HCT116 (cell line): ENCODE results near the gene SDK1. TPM values are rescaled to one million over a fixed set of nuclear protein-coding genes. Genes with fewer than 3 reads are reported as not detected.

Experiments
- ATAC-seq: fragments of 200-7000 bp; cut with Tn5 transposase; 2 replicates; pipeline ENCODE4 v1.9.1; 2020; ENCODE audit warnings: mild to moderate bottlenecking, moderate library complexity
- BruUV-seq: library from RNA; stranded (reverse); fragments of 400-500 nt; replicated peaks from 2 replicates; lab custom pipeline; 2021; lab: Mats Ljungman, UMichigan
- CTCF ChIA-PET: fragments of 300-600 bp; sonication (Branson Sonifier 250); formaldehyde crosslinking; loops from one replicate; lab custom pipeline; 2021; ENCODE audit warnings: antibody characterized with exemption; lab: Charles Lee
- POLR2A ChIA-PET: fragments of 300-600, 350-600 bp; sonication (Branson Sonifier 250); formaldehyde crosslinking; loops from one replicate; lab custom pipeline; 2021; ENCODE audit warnings: antibody characterized with exemption; lab: Charles Lee
- RAD21 ChIA-PET, 2 experiments: fragments of 300-600 bp; sonication (Branson Sonifier 250); formaldehyde crosslinking; loops; one replicate each; lab custom pipeline; 2023; ENCODE audit warnings: low total read pairs in 2 of 2; ENCODE audit not compliant: uncharacterized antibody in 2 of 2, unreplicated experiment in 2 of 2, low non-redundant PET in 1 of 2; lab: Charles Lee
- DNase-seq: peaks from one replicate; pipeline ENCODE4 v3.0.0-alpha.2; 2010; ENCODE audit warnings: low read depth, low spot score
- H2AFZ ChIP-seq: fragments of 200-600 bp; shearing (Covaris generic), sonication (generic); 2 replicates; pipeline ENCODE4 v1.6.1; 2017; ENCODE audit warnings: low read depth, mixed run types, mixed read lengths, antibody characterized with exemption, low read length; ENCODE audit not compliant: poor library complexity, severe bottlenecking
- H3K27ac ChIP-seq: 2 replicates; pipeline ENCODE4 v1.5.1; 2012; ENCODE audit warnings: low read depth, low read length
- H3K27me3 ChIP-seq: fragments of 200-600 bp; sonication (generic); 2 replicates; pipeline ENCODE4 v1.6.1; 2016; ENCODE audit warnings: mixed run types, low read length, mixed read lengths; ENCODE audit not compliant: insufficient read depth
- H3K36me3 ChIP-seq, 2 experiments: fragments of 200-500 bp in 1 of 2; fragments of 200-600 bp in 1 of 2; sonication (Bioruptor generic) in 1 of 2; sonication (generic) in 1 of 2; 2 replicates each; pipeline versions ENCODE4 v1.5.1 to v1.6.1; 2014 to 2016; ENCODE audit warnings: low read length in 2 of 2, inconsistent platforms in 1 of 2, mixed read lengths in 1 of 2, mixed run types in 1 of 2; ENCODE audit not compliant: insufficient read depth in 2 of 2, control insufficient read depth in 1 of 2
- H3K4me1 ChIP-seq, 2 experiments: fragments of 200-600 bp in 1 of 2; sonication (generic) in 1 of 2; 2 replicates each; pipeline versions ENCODE4 v1.5.1 to v1.6.1; 2012 to 2017; ENCODE audit warnings: low read length in 2 of 2, inconsistent platforms in 1 of 2, mild to moderate bottlenecking in 1 of 2, mixed read lengths in 1 of 2, mixed run types in 1 of 2, moderate library complexity in 1 of 2; ENCODE audit not compliant: insufficient read depth in 2 of 2, control insufficient read depth in 1 of 2
- H3K4me2 ChIP-seq: fragments of 200-600 bp; sonication (generic); 2 replicates; pipeline ENCODE4 v1.6.1; 2017; ENCODE audit warnings: mixed run types, low read length, mixed read lengths
- H3K4me3 ChIP-seq, 2 experiments: fragments of 200-600 bp in 1 of 2; sonication (generic) in 1 of 2; replicated peaks in 1 of 2; 2 replicates each; pipeline ENCODE4 v1.5.1; 2011 to 2016; ENCODE audit warnings: low read length in 2 of 2, control low read depth in 1 of 2, low read depth in 1 of 2, mild to moderate bottlenecking in 1 of 2, mixed read lengths in 1 of 2, mixed run types in 1 of 2
- H3K79me2 ChIP-seq: fragments of 200-600 bp; sonication (generic); 2 replicates; pipeline ENCODE4 v1.6.1; 2017; ENCODE audit warnings: mild to moderate bottlenecking, mixed run types, low read length, moderate library complexity, mixed read lengths; ENCODE audit not compliant: insufficient read depth
- H3K9ac ChIP-seq: fragments of 200-600 bp; sonication (generic); 2 replicates; pipeline ENCODE4 v1.6.1; 2016; ENCODE audit warnings: low read length, mixed read lengths
- H3K9me2 ChIP-seq: fragments of 200-600 bp; sonication (generic), shearing (Covaris generic); 2 replicates; pipeline ENCODE4 v1.6.1; 2017; ENCODE audit warnings: mixed run types, mild to moderate bottlenecking, moderate library complexity; ENCODE audit not compliant: insufficient read depth
- H3K9me3 ChIP-seq, 2 experiments: fragments of 200-500 bp in 1 of 2; fragments of 200-600 bp in 1 of 2; sonication (Bioruptor generic) in 1 of 2; sonication (generic) in 1 of 2; 2 replicates each; pipeline ENCODE4 v1.6.1; 2014 to 2017; ENCODE audit warnings: low read length in 2 of 2, mixed read lengths in 2 of 2, inconsistent platforms in 1 of 2, low read depth in 1 of 2, mild to moderate bottlenecking in 1 of 2, mixed run types in 1 of 2, moderate library complexity in 1 of 2; ENCODE audit not compliant: control insufficient read depth in 1 of 2, insufficient read depth in 1 of 2
- H4K20me1 ChIP-seq: fragments of 200-600 bp; sonication (generic), shearing (Covaris generic); 2 replicates; pipeline ENCODE4 v1.6.1; 2017; ENCODE audit warnings: mixed run types, mild to moderate bottlenecking, moderate library complexity; ENCODE audit not compliant: insufficient read depth
- ATF3 ChIP-seq: IDR thresholded peaks from 2 replicates; pipeline ENCODE4 v1.6.1; 2012
- EGR1 ChIP-seq: IDR thresholded peaks from 2 replicates; pipeline ENCODE4 v1.6.1; 2012; ENCODE audit warnings: low read depth
- ELF1 ChIP-seq: IDR thresholded peaks from 2 replicates; pipeline ENCODE4 v1.6.1; 2012; ENCODE audit warnings: low read depth, borderline replicate concordance
- EZH2phosphoT487 ChIP-seq: fragments of 200-600 bp; IDR thresholded peaks from 2 replicates; pipeline ENCODE4 v1.6.1; 2018; ENCODE audit warnings: antibody characterized with exemption, borderline replicate concordance
- MAX ChIP-seq: IDR thresholded peaks from 2 replicates; pipeline ENCODE4 v1.6.1; 2012
- POLR2A ChIP-seq: IDR thresholded peaks from 2 replicates; pipeline ENCODE4 v1.7.0; 2011; ENCODE audit warnings: borderline replicate concordance; ENCODE audit not compliant: insufficient read depth, insufficient read length; ENCODE audit errors: extremely low read depth
- SIN3A ChIP-seq: IDR thresholded peaks from 2 replicates; pipeline ENCODE4 v1.6.1; 2012; ENCODE audit warnings: low read depth
- SP1 ChIP-seq: IDR thresholded peaks from 2 replicates; pipeline ENCODE4 v1.6.1; 2012; ENCODE audit warnings: low read depth
- SRF ChIP-seq: IDR thresholded peaks from 2 replicates; pipeline ENCODE4 v1.6.1; 2012; ENCODE audit warnings: low read depth
- YY1 ChIP-seq: IDR thresholded peaks from 2 replicates; pipeline ENCODE4 v1.6.1; 2011; ENCODE audit warnings: low read length, low read depth, moderate library complexity, mild to moderate bottlenecking; ENCODE audit not compliant: insufficient replicate concordance; ENCODE audit errors: extremely low read depth
- ZBTB33 ChIP-seq: IDR thresholded peaks from 2 replicates; pipeline ENCODE4 v1.6.1; 2011; ENCODE audit warnings: mild to moderate bottlenecking, low read length, moderate library complexity; ENCODE audit not compliant: insufficient replicate concordance; ENCODE audit errors: extremely low read depth
- ZFX ChIP-seq: fragments of 450-650 bp; IDR thresholded peaks from 2 replicates; pipeline ENCODE4 v1.6.1; 2017
- ZNF274 ChIP-seq: fragments of 200-500 bp; sonication (Bioruptor generic); IDR thresholded peaks from 2 replicates; pipeline ENCODE4 v1.6.1; 2014; ENCODE audit warnings: mild to moderate bottlenecking, low read depth, low read length, inconsistent platforms
- intact Hi-C: fragments of 100-400 bp; cut with micrococcal nuclease; formaldehyde crosslinking; loops from 2 replicates; pipeline ENCODE4 v1.10.0; 2022
- total RNA-seq: library from RNA; stranded (reverse); gene quantifications from one replicate; pipeline ENCODE4 v1.2.1, GENCODE V29; 2021; ENCODE audit not compliant: unreplicated experiment
- TF ChIP-seq, protein P1 (sequence below): IDR thresholded peaks from 2 replicates; pipeline ENCODE4 v1.6.1; 2012; ENCODE audit warnings: low read depth

The SDK1 gene
- total RNA-seq, 1 experiment from 2014 or later, result 0.05 TPM

DNA sequence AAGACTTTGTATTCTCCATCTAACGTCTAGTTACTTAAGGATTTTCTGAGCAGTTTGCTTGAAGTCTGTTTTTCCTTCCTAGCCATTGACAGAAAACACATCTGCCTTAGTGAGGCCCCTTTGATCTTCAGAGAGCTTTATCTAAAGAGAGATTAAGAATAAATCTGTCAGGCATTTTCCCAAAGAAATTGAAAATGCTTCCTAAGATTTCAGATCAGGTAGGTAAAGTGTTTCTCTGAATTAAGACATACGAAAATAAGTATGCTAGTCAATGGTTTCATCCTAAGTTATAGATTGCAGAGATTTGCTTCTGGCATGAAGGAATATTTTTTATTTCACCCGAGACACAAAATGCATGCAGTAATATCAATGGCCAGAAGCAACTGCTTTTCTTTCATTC, 168.6 kb downstream of the SDK1 start:
- intact Hi-C loops, result no loop called here
- no peak overlapping the region for H3K4me3 ChIP-seq
- ChIA-PET RAD21 (no interaction called here), CTCF (no interaction called here), POLR2A (no interaction called here)
- DNase-seq, result no peak
- no TSS peak for BruUV-seq
- H3K27ac ChIP-seq, result no peak overlapping the region
- H3K4me1 ChIP-seq, result no peaks in the 10 kb centered on the region
- H3K4me2 ChIP-seq, result no peak overlapping the region
- TF ChIP-seq ATF3 (no peak), ZFX (no peak), YY1 (no peak), POLR2A (no peak), SRF (no peak), ELF1 (no peak), SIN3A (no peak), EGR1 (no peak), ZNF274 (no peak), ZBTB33 (no peak), MAX (no peak), EZH2phosphoT487 (no peak), SP1 (no peak)
- TF ChIP-seq, protein P1, sequence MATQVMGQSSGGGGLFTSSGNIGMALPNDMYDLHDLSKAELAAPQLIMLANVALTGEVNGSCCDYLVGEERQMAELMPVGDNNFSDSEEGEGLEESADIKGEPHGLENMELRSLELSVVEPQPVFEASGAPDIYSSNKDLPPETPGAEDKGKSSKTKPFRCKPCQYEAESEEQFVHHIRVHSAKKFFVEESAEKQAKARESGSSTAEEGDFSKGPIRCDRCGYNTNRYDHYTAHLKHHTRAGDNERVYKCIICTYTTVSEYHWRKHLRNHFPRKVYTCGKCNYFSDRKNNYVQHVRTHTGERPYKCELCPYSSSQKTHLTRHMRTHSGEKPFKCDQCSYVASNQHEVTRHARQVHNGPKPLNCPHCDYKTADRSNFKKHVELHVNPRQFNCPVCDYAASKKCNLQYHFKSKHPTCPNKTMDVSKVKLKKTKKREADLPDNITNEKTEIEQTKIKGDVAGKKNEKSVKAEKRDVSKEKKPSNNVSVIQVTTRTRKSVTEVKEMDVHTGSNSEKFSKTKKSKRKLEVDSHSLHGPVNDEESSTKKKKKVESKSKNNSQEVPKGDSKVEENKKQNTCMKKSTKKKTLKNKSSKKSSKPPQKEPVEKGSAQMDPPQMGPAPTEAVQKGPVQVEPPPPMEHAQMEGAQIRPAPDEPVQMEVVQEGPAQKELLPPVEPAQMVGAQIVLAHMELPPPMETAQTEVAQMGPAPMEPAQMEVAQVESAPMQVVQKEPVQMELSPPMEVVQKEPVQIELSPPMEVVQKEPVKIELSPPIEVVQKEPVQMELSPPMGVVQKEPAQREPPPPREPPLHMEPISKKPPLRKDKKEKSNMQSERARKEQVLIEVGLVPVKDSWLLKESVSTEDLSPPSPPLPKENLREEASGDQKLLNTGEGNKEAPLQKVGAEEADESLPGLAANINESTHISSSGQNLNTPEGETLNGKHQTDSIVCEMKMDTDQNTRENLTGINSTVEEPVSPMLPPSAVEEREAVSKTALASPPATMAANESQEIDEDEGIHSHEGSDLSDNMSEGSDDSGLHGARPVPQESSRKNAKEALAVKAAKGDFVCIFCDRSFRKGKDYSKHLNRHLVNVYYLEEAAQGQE, result no peak
- TF ChIP-seq, all 23 proteins: peak for 0
- no peaks in the 10 kb centered on the region for H3K9me2 ChIP-seq
- H3K9ac ChIP-seq, result no peak overlapping the region
- no peak overlapping the region for H2AFZ ChIP-seq
- H3K27me3 ChIP-seq, result peaks cover 37% of the 10 kb centered on the region
- H3K79me2 ChIP-seq, result no peaks in the 10 kb centered on the region
- H3K36me3 ChIP-seq, result no peaks in the 10 kb centered on the region
- ATAC-seq, result no peak
- no peaks in the 10 kb centered on the region for H3K9me3 ChIP-seq
- no peaks in the 10 kb centered on the region; the same call in 1 of the 2 replicates for H4K20me1 ChIP-seq
